ENCODE measurements around the gene OPHN1.

The OPHN1 gene

GRCh38 chrX:68433155-68433980 lies at the start of gene OPHN1:
Gene OPHN1 (minus strand): TSS chrX:68433495. CDS start chrX:68433020, 475 bp downstream.
- peak; percentile 6 for DNase-seq
- no peak for ATAC-seq

- DNase-seq (no peak), ATAC-seq (no peak)
Measured at GRCh38 chrX:68480969-68481368, 47.7 kb upstream of the OPHN1 start.

GRCh38 chrX:68464796-68465195 lies 31.5 kb upstream of the OPHN1 start:
- DNase-seq (no peak), ATAC-seq (no peak)

GRCh38 chrX:68463880-68464279 lies 30.6 kb upstream of the OPHN1 start:
- no peak for DNase-seq
- ATAC-seq = no peak

GRCh38 chrX:68462653-68463052 lies 29.4 kb upstream of the OPHN1 start:
- ATAC-seq (no peak), DNase-seq (peak; percentile 5)

- no peak for DNase-seq
- no peak for ATAC-seq
Measured at GRCh38 chrX:68462197-68462596, 28.9 kb upstream of the OPHN1 start.

GRCh38 chrX:68461576-68461975 lies 28.3 kb upstream of the OPHN1 start:
- ATAC-seq (no peak), DNase-seq (no peak)

GRCh38 chrX:68461093-68461492 lies 27.8 kb upstream of the OPHN1 start:
- ATAC-seq (no peak), DNase-seq (no peak)

- no peak for DNase-seq
- ATAC-seq = no peak
Measured at GRCh38 chrX:68455151-68455510, 21.8 kb upstream of the OPHN1 start.

- no peak for ATAC-seq
- no peak for DNase-seq
Measured at GRCh38 chrX:68454476-68455150, 21.3 kb upstream of the OPHN1 start.

- DNase-seq (no peak), ATAC-seq (no peak)
Measured at GRCh38 chrX:68451720-68452119, 18.4 kb upstream of the OPHN1 start.

- DNase-seq = no peak
- no peak for ATAC-seq
Measured at GRCh38 chrX:68443155-68443868, 10.0 kb upstream of the OPHN1 start.

GRCh38 chrX:68440940-68441339 lies 7.6 kb upstream of the OPHN1 start:
- DNase-seq (no peak), ATAC-seq (no peak)

- no peak for DNase-seq
- ATAC-seq = no peak
Measured at GRCh38 chrX:68440442-68440841, 7.1 kb upstream of the OPHN1 start.

GRCh38 chrX:68439341-68439740 lies 6.0 kb upstream of the OPHN1 start:
- no peak for ATAC-seq
- no peak for DNase-seq

GRCh38 chrX:68438575-68438974 lies 5.3 kb upstream of the OPHN1 start:
- DNase-seq = no peak
- no peak for ATAC-seq

GRCh38 chrX:68433981-68434299 lies 645 bp upstream of the OPHN1 start:
- ATAC-seq = no peak
- no peak for DNase-seq

- ATAC-seq = no peak
Measured at GRCh38 chrX:68432648-68433047, 647 bp downstream of the OPHN1 start.

GRCh38 chrX:68431836-68432235 lies 1.5 kb downstream of the OPHN1 start:
- DNase-seq (no peak), ATAC-seq (no peak)

More at GRCh38 chrX:68432648-68433047, 647 bp downstream of the OPHN1 start:
- no peak for DNase-seq

- DNase-seq (no peak), ATAC-seq (no peak)
Measured at GRCh38 chrX:68429216-68429615, 4.1 kb downstream of the OPHN1 start.

- no peak for ATAC-seq
- no peak for DNase-seq
Measured at GRCh38 chrX:68428431-68428830, 4.9 kb downstream of the OPHN1 start.

GRCh38 chrX:68424719-68425118 lies 8.6 kb downstream of the OPHN1 start:
- ATAC-seq = no peak
- no peak for DNase-seq

GRCh38 chrX:68422478-68422877 lies 10.8 kb downstream of the OPHN1 start:
- no peak for DNase-seq
- no peak for ATAC-seq

All from stimulated activated naive CD8-positive, alpha-beta T cell treated with anti-CD3 and anti-CD28 coated beads, Interleukin-15, Interleukin-2, amounts not matched to agents 100 U/mL and 50 U/mL, for 24 hours (primary cell).